Coronary artery (tissue), 2 donors: Measurements from ENCODE around the gene TMEM53.

Experiments
- DNase-seq: peaks from one replicate; pipeline ENCODE4 v3.0.0-alpha.2; 2017; ENCODE audit warnings: low spot score
- H3K27ac ChIP-seq, 2 donors: fragments of 200-600 bp; sonication (generic); one replicate each; pipeline ENCODE4 v1.5.1; 2016 to 2019
- H3K4me3 ChIP-seq: fragments of 200-600 bp; sonication (generic); 2 replicates; pipeline ENCODE4 v1.5.1; 2016; ENCODE audit warnings: mild to moderate bottlenecking, moderate library complexity
- TF ChIP-seq, protein P1 (sequence below): fragments of 200-600 bp; sonication (generic); IDR thresholded peaks from one replicate; pipeline ENCODE4 v1.5.1; 2019; ENCODE audit warnings: antibody characterized with exemption

The TMEM53 gene

DNA sequence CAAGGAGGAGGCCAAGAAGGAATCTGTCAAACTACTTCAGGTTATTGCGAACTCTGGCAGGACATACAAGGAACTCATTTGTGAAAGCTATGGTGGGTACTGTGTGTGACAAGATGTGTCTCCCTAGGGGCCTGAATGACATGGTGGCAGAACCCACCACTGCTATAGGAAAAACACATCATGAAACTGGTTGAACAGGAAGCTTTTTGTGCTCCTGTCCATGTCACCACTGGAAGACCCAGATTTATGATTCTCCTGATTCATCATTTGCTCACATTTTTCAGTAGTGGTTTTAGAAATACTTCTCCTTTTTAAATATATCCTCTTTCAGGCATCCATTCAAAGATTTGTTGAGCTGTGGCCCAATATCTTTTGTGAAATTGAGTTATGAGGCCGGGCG is 23.9 kb upstream of the TMEM53 start:
- TF ChIP-seq, protein P1, sequence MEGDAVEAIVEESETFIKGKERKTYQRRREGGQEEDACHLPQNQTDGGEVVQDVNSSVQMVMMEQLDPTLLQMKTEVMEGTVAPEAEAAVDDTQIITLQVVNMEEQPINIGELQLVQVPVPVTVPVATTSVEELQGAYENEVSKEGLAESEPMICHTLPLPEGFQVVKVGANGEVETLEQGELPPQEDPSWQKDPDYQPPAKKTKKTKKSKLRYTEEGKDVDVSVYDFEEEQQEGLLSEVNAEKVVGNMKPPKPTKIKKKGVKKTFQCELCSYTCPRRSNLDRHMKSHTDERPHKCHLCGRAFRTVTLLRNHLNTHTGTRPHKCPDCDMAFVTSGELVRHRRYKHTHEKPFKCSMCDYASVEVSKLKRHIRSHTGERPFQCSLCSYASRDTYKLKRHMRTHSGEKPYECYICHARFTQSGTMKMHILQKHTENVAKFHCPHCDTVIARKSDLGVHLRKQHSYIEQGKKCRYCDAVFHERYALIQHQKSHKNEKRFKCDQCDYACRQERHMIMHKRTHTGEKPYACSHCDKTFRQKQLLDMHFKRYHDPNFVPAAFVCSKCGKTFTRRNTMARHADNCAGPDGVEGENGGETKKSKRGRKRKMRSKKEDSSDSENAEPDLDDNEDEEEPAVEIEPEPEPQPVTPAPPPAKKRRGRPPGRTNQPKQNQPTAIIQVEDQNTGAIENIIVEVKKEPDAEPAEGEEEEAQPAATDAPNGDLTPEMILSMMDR: no peak
- DNase-seq: no peak
- Histone ChIP-seq H3K4me3 (no peak overlapping the region), H3K27ac (no peak overlapping the region)

DNA sequence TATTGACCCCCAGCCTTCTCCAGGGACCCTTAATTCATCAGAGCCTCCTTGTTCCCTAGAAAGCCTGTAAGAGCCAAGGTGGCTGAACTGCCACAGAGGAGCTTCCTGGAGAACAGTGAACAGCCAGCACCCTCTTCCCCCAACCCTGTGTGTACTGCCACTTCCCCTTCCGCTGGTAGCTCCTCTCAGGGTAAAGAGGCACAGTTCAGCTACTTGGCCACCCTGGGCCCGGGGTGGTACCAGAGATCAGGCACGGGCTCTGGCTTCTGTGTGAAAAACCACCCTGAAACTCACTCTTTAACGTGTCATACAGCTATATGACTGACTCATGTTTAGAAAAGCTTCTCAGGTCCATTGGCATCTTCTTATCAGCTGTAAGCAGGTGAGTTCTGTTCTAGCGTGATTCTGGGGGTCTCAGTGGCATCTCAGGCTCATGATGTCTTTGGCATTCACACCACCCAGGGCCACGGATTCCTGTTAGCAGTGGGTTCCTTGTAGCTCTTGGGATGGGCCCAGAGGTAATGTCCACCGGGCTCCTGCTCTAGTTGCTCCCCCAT is 22.6 kb upstream of the TMEM53 start:
- TF ChIP-seq, protein P1: no peak
- no peak overlapping the region for H3K27ac ChIP-seq
- DNase-seq: no peak
- no peak overlapping the region for H3K4me3 ChIP-seq

DNA sequence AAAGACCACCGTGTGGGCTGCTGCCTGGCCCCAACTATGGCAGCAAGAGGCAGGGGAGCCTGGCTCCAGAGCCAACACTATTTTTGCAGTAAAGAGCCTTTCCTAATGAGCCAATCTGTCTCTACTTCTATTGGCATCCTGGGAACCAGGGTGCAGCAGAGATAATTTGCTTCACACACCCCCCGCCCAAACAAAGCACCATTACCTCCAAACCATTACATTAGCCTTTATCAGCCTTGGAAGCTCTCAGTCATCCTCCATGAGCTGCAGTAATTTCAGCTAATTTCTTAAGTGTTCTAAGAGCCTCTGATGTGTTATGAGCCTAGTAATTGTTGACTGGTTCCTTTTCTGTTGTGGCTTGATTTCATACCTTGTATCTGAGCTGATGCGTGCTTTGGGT is 21.8 kb upstream of the TMEM53 start:
- no peak overlapping the region for H3K4me3 ChIP-seq
- TF ChIP-seq, protein P1: no peak
- DNase-seq: no peak
- no peak overlapping the region for H3K27ac ChIP-seq

DNA sequence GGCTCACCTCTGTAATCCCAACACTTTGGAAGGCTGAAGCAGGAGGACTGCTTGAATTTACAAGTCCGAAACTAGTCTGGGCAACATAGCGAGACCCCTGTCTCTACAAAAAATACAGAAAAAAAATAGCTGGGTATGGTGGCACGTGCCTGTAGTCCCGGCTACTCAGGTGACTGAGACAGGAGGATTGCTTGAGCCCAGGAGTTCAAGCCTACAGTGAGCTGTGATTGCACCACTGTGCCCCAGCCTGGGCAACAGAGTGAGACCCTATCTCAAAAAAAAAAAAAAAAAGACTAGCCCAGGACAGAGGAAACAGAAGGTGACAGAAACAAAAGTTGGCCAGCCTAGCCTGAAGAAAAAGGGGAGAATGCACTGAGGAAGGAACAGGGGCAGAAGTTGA is 21.4 kb upstream of the TMEM53 start:
- no peak for DNase-seq
- no peak overlapping the region for H3K27ac ChIP-seq
- TF ChIP-seq, protein P1: no peak
- H3K4me3 ChIP-seq: no peak overlapping the region

DNA sequence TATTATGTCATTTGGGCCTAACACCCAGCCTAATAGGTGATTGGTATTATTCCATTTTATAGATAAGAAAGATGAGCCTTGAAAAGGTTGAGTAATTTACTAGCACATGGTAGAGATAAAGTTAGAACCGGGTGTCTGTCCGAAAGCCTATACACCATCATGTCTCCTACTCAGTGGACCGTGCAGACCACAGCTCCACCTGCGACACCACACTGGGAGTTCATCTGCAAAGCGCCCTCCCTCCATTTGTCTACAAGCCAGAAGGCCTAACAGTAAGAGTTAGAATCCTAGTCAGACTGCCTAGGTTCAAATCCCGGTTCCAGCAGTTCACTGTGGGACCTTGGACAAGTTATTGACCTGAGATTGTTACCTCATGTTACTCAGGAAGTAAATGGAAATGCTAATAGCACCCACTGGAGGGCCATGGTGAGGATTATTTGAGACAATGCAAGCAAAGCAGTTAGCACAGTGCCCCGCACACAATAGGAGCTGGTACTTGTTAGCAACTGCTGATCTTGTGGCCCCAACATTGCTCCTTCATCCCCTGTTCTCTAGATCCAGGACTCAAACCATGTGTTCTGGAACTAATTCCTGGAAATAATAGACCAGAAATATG is 20.7 kb upstream of the TMEM53 start:
- no peak for DNase-seq
- Histone ChIP-seq H3K27ac (no peak overlapping the region), H3K4me3 (no peak overlapping the region)
- TF ChIP-seq, protein P1: no peak

DNA sequence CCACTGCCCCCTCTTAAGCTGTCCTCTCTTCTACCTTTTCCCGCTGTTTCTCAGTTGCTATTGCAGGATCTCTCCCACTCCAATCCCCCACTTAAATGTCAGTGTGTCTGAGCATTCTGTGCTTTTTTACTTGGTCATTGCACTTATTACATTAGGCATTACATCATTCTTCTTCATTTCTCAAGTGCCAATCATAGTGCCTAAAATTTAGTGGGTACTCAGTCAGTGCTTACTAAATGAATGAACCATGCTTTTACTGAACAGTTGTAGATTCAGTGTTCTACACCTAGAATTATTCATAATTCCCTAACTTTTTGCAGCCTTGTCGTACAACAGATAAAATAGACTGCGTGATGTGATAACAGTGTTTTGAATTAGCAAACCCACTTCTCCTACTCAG is 19.6 kb upstream of the TMEM53 start:
- no peak overlapping the region for H3K4me3 ChIP-seq
- TF ChIP-seq, protein P1: no peak
- DNase-seq: no peak
- no peak overlapping the region for H3K27ac ChIP-seq

DNA sequence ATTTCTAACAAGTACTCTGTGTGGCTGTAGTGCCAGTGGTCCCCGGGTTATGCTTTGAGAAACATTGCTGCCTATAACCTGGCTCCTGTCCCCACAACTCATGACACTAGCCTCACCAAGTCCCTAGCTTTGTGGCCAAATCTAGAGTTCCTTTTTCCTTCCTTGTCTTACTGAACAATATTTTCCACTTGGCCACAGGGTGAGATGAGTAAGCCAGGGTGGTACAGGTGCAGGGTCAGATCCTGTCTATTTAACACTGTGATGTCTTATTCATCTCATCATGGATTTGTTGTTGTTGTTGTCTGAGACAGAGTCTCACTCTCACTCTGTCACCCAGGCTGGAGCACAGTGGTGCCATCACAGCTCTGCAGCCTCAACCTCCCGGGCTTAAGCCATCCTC is 18.9 kb upstream of the TMEM53 start:
- TF ChIP-seq, protein P1: no peak
- Histone ChIP-seq H3K4me3 (no peak overlapping the region), H3K27ac (no peak overlapping the region)
- DNase-seq: no peak
